ENCODE results near the gene RPL10. TPM values are rescaled to one million over a fixed set of nuclear protein-coding genes. Genes with fewer than 3 reads are reported as not detected.
A peak's percentile ranks its signal among the peaks of the same experiment; 100 is the strongest.

The RPL10 gene
- total and polyA plus RNA-seq, 9 of the 15 experiments (the other 6 are each of a cell fraction or from before 2014, with no cell fraction given) = 3,774 to 7,600 (median 5,014) TPM

- TF ChIP-seq RERE (CRISPR knock-in tag; IDR thresholded peaks at IDR 0.05; ENCODE audit: borderline replicate concordance) = 0 out of 2 replicates have a peak, but pooled peaks have one; percentile 27
- TF ChIP-seq, protein P1, sequence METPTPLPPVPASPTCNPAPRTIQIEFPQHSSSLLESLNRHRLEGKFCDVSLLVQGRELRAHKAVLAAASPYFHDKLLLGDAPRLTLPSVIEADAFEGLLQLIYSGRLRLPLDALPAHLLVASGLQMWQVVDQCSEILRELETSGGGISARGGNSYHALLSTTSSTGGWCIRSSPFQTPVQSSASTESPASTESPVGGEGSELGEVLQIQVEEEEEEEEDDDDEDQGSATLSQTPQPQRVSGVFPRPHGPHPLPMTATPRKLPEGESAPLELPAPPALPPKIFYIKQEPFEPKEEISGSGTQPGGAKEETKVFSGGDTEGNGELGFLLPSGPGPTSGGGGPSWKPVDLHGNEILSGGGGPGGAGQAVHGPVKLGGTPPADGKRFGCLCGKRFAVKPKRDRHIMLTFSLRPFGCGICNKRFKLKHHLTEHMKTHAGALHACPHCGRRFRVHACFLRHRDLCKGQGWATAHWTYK (CRISPR knock-in tag; IDR thresholded peaks at IDR 0.05) = no peak
- no peak; a peak in 1 of 4 replicates for TF ChIP-seq RAD21 (CRISPR knock-in tag; conservative IDR thresholded peaks at IDR 0.05 in 1 of 2, IDR thresholded peaks at IDR 0.05 in 1 of 2)
- no peak for TF ChIP-seq ZC3H11A (IDR thresholded peaks at IDR 0.05; ENCODE audit: low read depth, low read length)
- no peak for TF ChIP-seq CBX3 (IDR thresholded peaks at IDR 0.05; ENCODE audit: borderline replicate concordance in 1 of 2, low read length in 2 of 2)
- TF ChIP-seq XRCC4 (IDR thresholded peaks at IDR 0.05; ENCODE audit: extremely low read depth, insufficient read depth, insufficient read length) = no peak
- TF ChIP-seq LCOR (CRISPR knock-in tag; IDR thresholded peaks at IDR 0.05) = no peak; the same call in none of the 2 replicates
- no peak for TF ChIP-seq ZNF239 (CRISPR knock-in tag; IDR thresholded peaks at IDR 0.05)
- TF ChIP-seq E2F3 (CRISPR knock-in tag; IDR thresholded peaks at IDR 0.05) = 0 out of 2 replicates have a peak, but pooled peaks have one; percentile 5
- TF ChIP-seq GABPB1 (CRISPR knock-in tag; IDR thresholded peaks at IDR 0.05) = peak; percentile 85
- no peak for TF ChIP-seq RBM14 (IDR thresholded peaks at IDR 0.05; ENCODE audit: borderline replicate concordance, insufficient read depth, low read depth, low read length)
- TF ChIP-seq XRCC3 (IDR thresholded peaks at IDR 0.05) = no peak
- TF ChIP-seq NR2C1 (IDR thresholded peaks at IDR 0.05) = peak; percentile 20; the same call in 1 of the 2 replicates
- TF ChIP-seq NR2C1 (tag; IDR thresholded peaks at IDR 0.05) = no peak; the same call in 1 of the 2 replicates
- no peak for TF ChIP-seq ZBTB7A (IDR thresholded peaks at IDR 0.05; ENCODE audit: borderline replicate concordance, control insufficient read depth, low read depth, low read length)
- TF ChIP-seq, protein P2, sequence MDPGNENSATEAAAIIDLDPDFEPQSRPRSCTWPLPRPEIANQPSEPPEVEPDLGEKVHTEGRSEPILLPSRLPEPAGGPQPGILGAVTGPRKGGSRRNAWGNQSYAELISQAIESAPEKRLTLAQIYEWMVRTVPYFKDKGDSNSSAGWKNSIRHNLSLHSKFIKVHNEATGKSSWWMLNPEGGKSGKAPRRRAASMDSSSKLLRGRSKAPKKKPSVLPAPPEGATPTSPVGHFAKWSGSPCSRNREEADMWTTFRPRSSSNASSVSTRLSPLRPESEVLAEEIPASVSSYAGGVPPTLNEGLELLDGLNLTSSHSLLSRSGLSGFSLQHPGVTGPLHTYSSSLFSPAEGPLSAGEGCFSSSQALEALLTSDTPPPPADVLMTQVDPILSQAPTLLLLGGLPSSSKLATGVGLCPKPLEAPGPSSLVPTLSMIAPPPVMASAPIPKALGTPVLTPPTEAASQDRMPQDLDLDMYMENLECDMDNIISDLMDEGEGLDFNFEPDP (CRISPR knock-in tag; IDR thresholded peaks at IDR 0.05) = no peak
- TF ChIP-seq ZNF12 (CRISPR knock-in tag; IDR thresholded peaks at IDR 0.05) = no peak; the same call in 1 of the 2 replicates
- TF ChIP-seq MLX (CRISPR knock-in tag; conservative IDR thresholded peaks at IDR 0.05) = peak in 1 of 2 experiments; percentile 67; a peak in 1 of 4 replicates
These were observed at the start of gene RPL10 (continued) for GRCh38 chrX:154397888-154398667.

Data from K562 (cell line).